Lower lobe of right lung (tissue), 2 donors: Measurements from ENCODE around the gene ZNF749. TPM values are rescaled to one million over a fixed set of nuclear protein-coding genes. Genes with fewer than 3 reads are reported as not detected.
"Not testable (repeated sequence)": the region's sequence is repeated elsewhere in the genome, so short reads cannot be mapped to it uniquely, and the experiment has no call there.

Experiments
- ATAC-seq, 2 donors: fragments of 200-7000 bp; cut with Tn5 transposase; one replicate each; pipeline ENCODE4 v1.9.1; 2020 to 2022; ENCODE audit warnings: mild to moderate bottlenecking in 2 of 2, moderate library complexity in 2 of 2
- DNase-seq: peaks from one replicate; pipeline ENCODE4 v3.0.0-alpha.2; 2020
- H3K27ac ChIP-seq: fragments of 200-600 bp; one replicate; pipeline ENCODE4 v1.8.0; 2022
- H3K27me3 ChIP-seq: fragments of 200-600 bp; one replicate; pipeline ENCODE4 v1.8.0; 2022; ENCODE audit warnings: low read depth
- H3K36me3 ChIP-seq: fragments of 200-600 bp; one replicate; pipeline ENCODE4 v1.8.0; 2022; ENCODE audit warnings: mild to moderate bottlenecking
- H3K4me1 ChIP-seq: fragments of 200-600 bp; one replicate; pipeline ENCODE4 v1.8.0; 2022
- H3K4me3 ChIP-seq: fragments of 200-600 bp; one replicate; pipeline ENCODE4 v1.8.0; 2022; ENCODE audit warnings: mild to moderate bottlenecking
- H3K9me3 ChIP-seq: fragments of 200-600 bp; one replicate; pipeline ENCODE4 v1.8.0; 2022
- intact Hi-C: fragments of 100-400 bp; cut with DNase I; formaldehyde crosslinking; loops from one replicate; pipeline ENCODE4 v1.11.0; 2022
- total RNA-seq: library from RNA; stranded (reverse); fragmentation: NEBNext Ultra II Directional; extraction: Animal tissue kit (Norgen Biotek cat#: 25700); gene quantifications from one replicate; pipeline ENCODE4 v1.2.1, GENCODE V29; 2021
- TF ChIP-seq, protein P1 (sequence below): fragments of 200-600 bp; IDR thresholded peaks from one replicate; pipeline ENCODE4 v1.8.0; 2022; ENCODE audit warnings: antibody characterized with exemption, mild to moderate bottlenecking
- donor health status: DM: no; HTN: yes; CAD: no; lungs with severe emphysema.

ZNF749 gene
- total RNA-seq, 1 donor from 2014 or later, result 6.7 TPM

DNA sequence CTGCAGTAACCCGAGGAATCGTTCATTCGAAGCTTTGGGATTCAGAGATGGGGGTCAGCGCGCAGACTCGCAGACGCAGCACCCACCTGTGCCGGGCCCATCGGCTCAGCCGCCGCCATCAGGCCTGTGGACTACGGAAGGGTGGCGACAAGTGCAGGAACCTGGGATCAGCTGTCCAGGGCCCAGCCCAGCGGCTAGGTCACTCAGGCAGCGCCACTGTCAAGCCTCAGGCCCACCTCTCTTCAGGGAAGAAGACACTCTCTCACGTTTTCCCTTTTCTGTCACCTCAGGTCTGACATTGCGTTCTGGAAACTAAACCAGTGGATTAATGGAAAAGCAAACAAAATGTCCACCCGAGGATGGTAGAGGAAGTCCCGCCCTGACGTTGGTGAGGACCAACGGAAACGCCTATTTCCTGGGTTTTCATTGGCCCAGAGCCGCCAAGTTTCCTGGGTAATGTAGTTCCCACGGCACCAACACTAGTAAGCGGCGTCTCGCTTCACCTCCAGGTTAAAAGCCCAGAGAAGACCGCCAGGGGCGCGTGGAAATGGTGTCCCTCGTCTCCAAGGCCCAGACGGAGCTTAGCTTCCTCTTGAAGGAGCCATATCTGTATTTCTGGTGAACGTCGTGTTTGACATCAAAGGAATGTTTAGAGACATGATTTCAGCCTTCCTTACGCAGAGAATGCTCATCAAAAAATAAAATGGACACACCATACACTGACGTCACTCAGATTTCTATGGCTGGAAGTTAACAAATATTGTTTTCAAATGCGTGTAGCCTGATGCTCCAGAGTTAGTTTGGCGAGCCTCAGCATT is 42.3 kb downstream of the ZNF749 start, which contains the start of gene ZNF772:
TSS of gene ZNF772 (minus strand) at position 376 of the 818 bp plus-strand sequence. CDS start at position 119, 257 bp downstream.
- Histone ChIP-seq H3K4me1 (peaks cover 8% of the 10 kb centered on the region), H3K27me3 (no peaks in the 10 kb centered on the region), H3K4me3 (peak within 1 kb of the TSS; percentile 80), H3K9me3 (peaks cover 53% of the 10 kb centered on the region), H3K36me3 (peaks cover 16% of the 10 kb centered on the region), H3K27ac (peak within 1 kb of the TSS; percentile 84)
- TF ChIP-seq, protein P1, sequence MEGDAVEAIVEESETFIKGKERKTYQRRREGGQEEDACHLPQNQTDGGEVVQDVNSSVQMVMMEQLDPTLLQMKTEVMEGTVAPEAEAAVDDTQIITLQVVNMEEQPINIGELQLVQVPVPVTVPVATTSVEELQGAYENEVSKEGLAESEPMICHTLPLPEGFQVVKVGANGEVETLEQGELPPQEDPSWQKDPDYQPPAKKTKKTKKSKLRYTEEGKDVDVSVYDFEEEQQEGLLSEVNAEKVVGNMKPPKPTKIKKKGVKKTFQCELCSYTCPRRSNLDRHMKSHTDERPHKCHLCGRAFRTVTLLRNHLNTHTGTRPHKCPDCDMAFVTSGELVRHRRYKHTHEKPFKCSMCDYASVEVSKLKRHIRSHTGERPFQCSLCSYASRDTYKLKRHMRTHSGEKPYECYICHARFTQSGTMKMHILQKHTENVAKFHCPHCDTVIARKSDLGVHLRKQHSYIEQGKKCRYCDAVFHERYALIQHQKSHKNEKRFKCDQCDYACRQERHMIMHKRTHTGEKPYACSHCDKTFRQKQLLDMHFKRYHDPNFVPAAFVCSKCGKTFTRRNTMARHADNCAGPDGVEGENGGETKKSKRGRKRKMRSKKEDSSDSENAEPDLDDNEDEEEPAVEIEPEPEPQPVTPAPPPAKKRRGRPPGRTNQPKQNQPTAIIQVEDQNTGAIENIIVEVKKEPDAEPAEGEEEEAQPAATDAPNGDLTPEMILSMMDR, result peak; percentile 58
- peak; percentile 98 to 100 for ATAC-seq
- peak; percentile 89 for DNase-seq
- intact Hi-C loops, result no loop called here

DNA sequence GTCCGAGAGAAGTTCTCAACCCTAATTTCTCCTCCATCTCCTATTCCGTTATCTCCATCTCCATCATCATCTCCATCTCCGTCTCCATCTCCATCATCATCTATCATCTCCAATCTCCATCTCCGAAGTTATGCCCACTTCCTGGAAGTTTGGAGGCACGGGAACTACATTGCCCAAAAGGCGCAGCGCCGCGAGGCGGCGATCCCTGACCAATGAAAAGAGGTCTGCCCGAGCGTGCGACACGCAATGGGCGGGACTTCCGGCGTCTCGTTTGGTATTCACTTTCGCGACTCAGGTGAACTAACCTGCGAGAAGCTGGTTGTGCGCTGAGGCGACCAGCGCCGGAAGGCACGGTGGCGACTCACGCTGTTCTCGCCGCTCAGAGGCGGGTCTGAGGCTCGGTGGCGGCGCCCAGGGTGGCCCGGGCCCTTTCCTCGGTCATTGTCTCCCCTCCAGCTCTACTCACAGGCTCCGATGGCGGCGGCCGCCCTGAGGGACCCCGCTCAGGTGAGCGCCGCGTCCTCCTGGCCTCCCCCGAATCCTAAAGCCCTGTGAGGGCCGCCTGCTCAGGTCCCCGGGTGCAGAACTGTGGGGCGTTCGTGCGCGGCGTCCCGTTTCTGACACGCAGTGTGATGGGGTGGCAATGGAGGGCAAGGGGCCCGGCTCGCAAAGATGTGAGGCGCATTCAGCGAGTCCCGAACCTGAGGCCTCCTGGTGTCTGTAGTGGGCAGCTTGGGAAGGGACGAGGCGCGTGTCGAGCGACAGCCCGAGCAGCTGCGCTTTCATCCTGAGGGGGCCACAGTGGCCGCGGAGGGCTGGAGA is 52.6 kb downstream of the ZNF749 start, which contains the start of gene ZNF419:
TSS of gene ZNF419 (plus strand) at position 274 of the 822 bp plus-strand sequence. CDS start at position 475, 201 bp downstream.
- H3K4me1 ChIP-seq, intact Hi-C loops, H3K27me3 ChIP-seq, H3K9me3 ChIP-seq: not testable (repeated sequence)
- peak within 1 kb of the TSS; percentile 97 for H3K4me3 ChIP-seq
- H3K27ac ChIP-seq, result peak within 1 kb of the TSS; percentile 88
- peaks cover 23% of the 10 kb centered on the region for H3K36me3 ChIP-seq
- DNase-seq (peak; percentile 95), ATAC-seq (peak; percentile 97 to 99)

DNA sequence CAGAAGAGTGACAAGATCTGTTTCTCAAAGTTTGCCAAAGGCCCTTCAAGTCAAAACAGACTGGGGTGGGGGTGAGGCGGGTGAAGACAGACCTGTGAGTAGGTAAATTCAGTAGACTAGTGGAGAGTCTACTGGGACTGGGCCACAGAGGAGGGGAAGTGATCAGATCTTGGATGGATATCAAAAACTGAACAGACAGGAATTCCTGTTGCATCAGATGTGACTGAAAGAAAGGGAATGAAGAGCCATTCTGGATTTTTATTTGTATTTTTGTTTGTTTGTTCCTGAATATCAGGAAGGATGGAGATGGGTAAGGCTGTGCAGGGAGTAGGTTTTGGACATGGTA is 53.1 kb downstream of the ZNF749 start:
- H3K9me3 ChIP-seq, H3K4me3 ChIP-seq, H3K27me3 ChIP-seq, H3K27ac ChIP-seq, intact Hi-C loops, H3K4me1 ChIP-seq, DNase-seq: not testable (repeated sequence)
- ATAC-seq, result peak; percentile 27 to 44
- peaks cover 28% of the 10 kb centered on the region for H3K36me3 ChIP-seq

Other genes starting within 250 kb of the ZNF749 start
- 41.9 TPM for gene ZNF264, start 243.8 kb upstream of the ZNF749 start, total RNA-seq
- 1.7 TPM for gene AURKC, start 204.3 kb upstream of the ZNF749 start, total RNA-seq
- gene ZNF805, start 194.7 kb upstream of the ZNF749 start, total RNA-seq, result 13.6 TPM
- 51.4 TPM for gene ZNF460, start 154.8 kb upstream of the ZNF749 start, total RNA-seq
- 5.3 TPM for gene ZNF543, start 114.9 kb upstream of the ZNF749 start, total RNA-seq
- gene ZNF304, start 84.1 kb upstream of the ZNF749 start, total RNA-seq, result 7.4 TPM
- gene TRAPPC2B, start 71.8 kb upstream of the ZNF749 start, total RNA-seq, result 6.9 TPM
- 3.4 TPM for gene ZNF547, start 71.8 kb upstream of the ZNF749 start, total RNA-seq
- gene ZNF548, start 45.5 kb upstream of the ZNF749 start, total RNA-seq, result 19.6 TPM
- gene ZNF17, start 24.2 kb upstream of the ZNF749 start, total RNA-seq, result 12.6 TPM
- gene VN1R1, start 21.8 kb downstream of the ZNF749 start, total RNA-seq, result 0.71 TPM
- 10.0 TPM for gene ZNF772, start 42.2 kb downstream of the ZNF749 start, total RNA-seq
- 12.9 TPM for gene ZNF419, start 52.4 kb downstream of the ZNF749 start, total RNA-seq
- 8.4 TPM for gene ZNF773, start 64.6 kb downstream of the ZNF749 start, total RNA-seq
- 6.0 TPM for gene ZNF549, start 92.0 kb downstream of the ZNF749 start, total RNA-seq
- 8.8 TPM for gene ZNF550, start 124.5 kb downstream of the ZNF749 start, total RNA-seq
- gene ZNF416, start 143.6 kb downstream of the ZNF749 start, total RNA-seq, result 5.4 TPM
- gene ZIK1, start 148.8 kb downstream of the ZNF749 start, total RNA-seq, result 2.9 TPM
- gene ZNF530, start 164.6 kb downstream of the ZNF749 start, total RNA-seq, result 2.0 TPM
- gene ZNF134, start 178.9 kb downstream of the ZNF749 start, total RNA-seq, result 17.4 TPM
- gene ZNF211, start 197.8 kb downstream of the ZNF749 start, total RNA-seq, result 12.4 TPM
- gene ZSCAN4, start 233.6 kb downstream of the ZNF749 start, total RNA-seq, result 0.24 TPM
- 3.9 TPM for gene ZNF551, start 246.7 kb downstream of the ZNF749 start, total RNA-seq